Hepatocyte (in vitro differentiated cells): Measurements from ENCODE around the gene KLK2. TPM values are rescaled to one million over a fixed set of nuclear protein-coding genes. Genes with fewer than 3 reads are reported as not detected.

Source experiments
- DNase-seq: peaks from one replicate; pipeline ENCODE4 v3.0.0-alpha.2; 2016; ENCODE audit warnings: low spot score
- H2AFZ ChIP-seq: fragments of 200-600 bp; sonication (generic); 2 replicates; pipeline ENCODE4 v1.6.0; 2016; ENCODE audit warnings: antibody characterized with exemption, mild to moderate bottlenecking
- H3K27ac ChIP-seq: fragments of 200-600 bp; sonication (generic); 2 replicates; pipeline ENCODE4 v1.5.1; 2016; ENCODE audit warnings: mild to moderate bottlenecking
- H3K27me3 ChIP-seq: fragments of 200-600 bp; sonication (generic); 2 replicates; pipeline ENCODE4 v1.6.1; 2016
- H3K36me3 ChIP-seq: fragments of 200-600 bp; sonication (generic); replicated peaks from 2 replicates; pipeline ENCODE4 v1.5.1; 2016; ENCODE audit warnings: low read depth; ENCODE audit not compliant: insufficient read depth
- H3K4me1 ChIP-seq: fragments of 200-600 bp; sonication (generic); 2 replicates; pipeline ENCODE4 v1.5.1; 2016; ENCODE audit warnings: mild to moderate bottlenecking, moderate library complexity; ENCODE audit not compliant: insufficient read depth
- H3K4me2 ChIP-seq: fragments of 200-600 bp; sonication (generic); 2 replicates; pipeline ENCODE4 v1.6.0; 2016
- H3K4me3 ChIP-seq: fragments of 200-600 bp; sonication (generic); 2 replicates; pipeline ENCODE4 v1.5.1; 2016; ENCODE audit warnings: mild to moderate bottlenecking
- H3K79me2 ChIP-seq: fragments of 200-600 bp; sonication (generic); 2 replicates; pipeline ENCODE4 v1.6.0; 2017; ENCODE audit warnings: mild to moderate bottlenecking
- H3K9me2 ChIP-seq: fragments of 200-600 bp; sonication (generic); replicated peaks from 2 replicates; pipeline ENCODE4 v1.6.0; 2017; ENCODE audit warnings: mild to moderate bottlenecking; ENCODE audit not compliant: insufficient read depth
- H3K9me3 ChIP-seq: fragments of 200-600 bp; sonication (generic); 2 replicates; pipeline ENCODE4 v1.5.1; 2016; ENCODE audit warnings: low read depth, mild to moderate bottlenecking
- H4K20me1 ChIP-seq: fragments of 200-600 bp; sonication (generic); 2 replicates; pipeline ENCODE4 v1.6.0; 2016; ENCODE audit warnings: mild to moderate bottlenecking; ENCODE audit not compliant: insufficient read depth, poor library complexity, severe bottlenecking
- EZH2 ChIP-seq: fragments of 200-600 bp; sonication (generic); IDR thresholded peaks from 2 replicates; pipeline ENCODE4 v1.6.1; 2016; ENCODE audit warnings: antibody characterized with exemption, mild to moderate bottlenecking, borderline replicate concordance
- EZH2phosphoT487 ChIP-seq: fragments of 200-600 bp; sonication (generic); IDR thresholded peaks from one replicate; pipeline ENCODE4 v1.6.1; 2018; ENCODE audit warnings: antibody characterized with exemption, mild to moderate bottlenecking, low read depth, moderate library complexity; ENCODE audit not compliant: unreplicated experiment, severe bottlenecking
- WGBS: methylation state at CpG from one replicate; pipeline ENCODE4 v1.1.6; 2016; ENCODE audit warnings: low lambda C conversion rate; ENCODE audit errors: missing lambda C conversion rate; 5-methylcytosine and 5-hydroxymethylcytosine counted together
- polyA plus RNA-seq: library from polyadenylated mRNA; unstranded; fragments of >200 nt; fragmentation: Nextera tagmentation; extraction: Ambion mirVana; gene quantifications from 2 replicates; pipeline ENCODE4 v1.2.1, GENCODE V29; 2016
- total RNA-seq: library from RNA; depleted of rRNA; stranded (reverse); fragments of >200 nt; gene quantifications from 2 replicates; pipeline ENCODE4 v1.2.3, GENCODE V29; 2014
- TF ChIP-seq, protein P1 (sequence below): fragments of 200-600 bp; sonication (generic); IDR thresholded peaks from 2 replicates; pipeline ENCODE4 v1.5.1; 2016; ENCODE audit warnings: antibody characterized with exemption, mild to moderate bottlenecking; ENCODE audit not compliant: poor library complexity

KLK2 gene
- total and polyA plus RNA-seq, 2 experiments from 2014 or later = not detected

DNA sequence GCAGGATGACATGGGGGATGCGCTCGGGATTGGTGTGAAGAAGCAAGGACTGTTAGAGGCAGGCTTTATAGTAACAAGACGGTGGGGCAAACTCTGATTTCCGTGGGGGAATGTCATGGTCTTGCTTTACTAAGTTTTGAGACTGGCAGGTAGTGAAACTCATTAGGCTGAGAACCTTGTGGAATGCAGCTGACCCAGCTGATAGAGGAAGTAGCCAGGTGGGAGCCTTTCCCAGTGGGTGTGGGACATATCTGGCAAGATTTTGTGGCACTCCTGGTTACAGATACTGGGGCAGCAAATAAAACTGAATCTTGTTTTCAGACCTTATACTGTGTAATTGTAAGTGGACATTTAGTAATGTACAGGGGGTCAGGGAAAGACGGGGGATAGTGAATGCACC lies 7.0 kb downstream of the KLK2 start:
- DNase-seq = no peak
- WGBS = 74% methylated on average over 5 of the region's 5 CpGs
- Histone ChIP-seq H4K20me1 (no peaks in the 10 kb centered on the region), H3K27me3 (peaks cover 20% of the 10 kb centered on the region), H3K9me3 (no peaks in the 10 kb centered on the region), H3K4me1 (no peaks in the 10 kb centered on the region), H3K9me2 (no peaks in the 10 kb centered on the region), H3K4me3 (no peak overlapping the region), H2AFZ (no peak overlapping the region), H3K36me3 (no peaks in the 10 kb centered on the region), H3K79me2 (no peaks in the 10 kb centered on the region), H3K4me2 (no peak overlapping the region), H3K27ac (no peak overlapping the region)
- no peak for TF ChIP-seq EZH2phosphoT487
- no peak for TF ChIP-seq EZH2
- TF ChIP-seq, protein P1, sequence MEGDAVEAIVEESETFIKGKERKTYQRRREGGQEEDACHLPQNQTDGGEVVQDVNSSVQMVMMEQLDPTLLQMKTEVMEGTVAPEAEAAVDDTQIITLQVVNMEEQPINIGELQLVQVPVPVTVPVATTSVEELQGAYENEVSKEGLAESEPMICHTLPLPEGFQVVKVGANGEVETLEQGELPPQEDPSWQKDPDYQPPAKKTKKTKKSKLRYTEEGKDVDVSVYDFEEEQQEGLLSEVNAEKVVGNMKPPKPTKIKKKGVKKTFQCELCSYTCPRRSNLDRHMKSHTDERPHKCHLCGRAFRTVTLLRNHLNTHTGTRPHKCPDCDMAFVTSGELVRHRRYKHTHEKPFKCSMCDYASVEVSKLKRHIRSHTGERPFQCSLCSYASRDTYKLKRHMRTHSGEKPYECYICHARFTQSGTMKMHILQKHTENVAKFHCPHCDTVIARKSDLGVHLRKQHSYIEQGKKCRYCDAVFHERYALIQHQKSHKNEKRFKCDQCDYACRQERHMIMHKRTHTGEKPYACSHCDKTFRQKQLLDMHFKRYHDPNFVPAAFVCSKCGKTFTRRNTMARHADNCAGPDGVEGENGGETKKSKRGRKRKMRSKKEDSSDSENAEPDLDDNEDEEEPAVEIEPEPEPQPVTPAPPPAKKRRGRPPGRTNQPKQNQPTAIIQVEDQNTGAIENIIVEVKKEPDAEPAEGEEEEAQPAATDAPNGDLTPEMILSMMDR = no peak

DNA sequence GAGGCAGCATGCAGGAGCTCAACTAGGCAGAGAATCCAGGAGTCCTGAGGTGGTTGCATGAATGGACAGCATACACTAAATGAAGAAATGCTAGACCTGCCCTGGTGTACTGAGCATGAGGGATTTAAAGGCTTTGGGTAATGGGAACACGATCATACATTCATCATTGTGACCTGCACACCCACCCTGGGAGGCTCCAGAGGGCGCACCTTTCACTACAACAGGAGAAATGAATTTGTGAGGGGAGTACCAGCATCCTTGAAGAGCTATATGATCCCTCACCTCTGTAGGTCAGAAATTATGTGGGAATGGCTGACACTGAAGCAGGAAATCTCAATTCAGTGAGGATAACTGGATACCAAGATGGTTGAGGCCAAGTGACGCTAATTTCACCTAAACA lies 8.9 kb downstream of the KLK2 start:
- no peaks in the 10 kb centered on the region for H4K20me1 ChIP-seq
- WGBS = 65% methylated on average over 3 of the region's 3 CpGs
- no peak overlapping the region for H2AFZ ChIP-seq

DNA sequence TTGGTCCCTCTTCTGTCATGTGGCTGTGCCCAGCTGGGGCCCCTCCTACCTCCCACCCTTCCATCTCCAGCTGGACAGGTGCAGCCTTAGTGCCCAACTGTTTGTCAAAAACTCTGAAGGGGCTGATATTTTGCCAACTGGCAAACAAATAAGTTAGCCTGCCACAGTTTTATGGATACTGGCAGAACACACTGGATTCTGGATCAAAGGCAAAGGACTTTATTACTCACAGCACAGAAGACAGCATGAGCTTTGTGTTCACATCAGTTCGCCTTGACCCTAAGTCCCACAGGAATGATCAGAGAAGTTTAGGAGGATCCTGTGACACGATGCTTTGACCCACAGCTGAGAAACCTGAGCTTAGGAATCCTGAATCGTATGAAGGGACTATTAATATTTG lies 16.4 kb downstream of the KLK2 start:
- Histone ChIP-seq H3K9me2 (no peaks in the 10 kb centered on the region), H3K4me3 (no peak overlapping the region)

More for the DNA sequence above, 8.9 kb downstream of the KLK2 start:
- no peak overlapping the region for H3K27ac ChIP-seq
- H3K4me3 ChIP-seq = no peak overlapping the region
- H3K79me2 ChIP-seq = no peaks in the 10 kb centered on the region
- TF ChIP-seq EZH2 = no peak
- TF ChIP-seq, protein P1 = no peak
- no peak for TF ChIP-seq EZH2phosphoT487
- no peaks in the 10 kb centered on the region for H3K36me3 ChIP-seq
- H3K9me3 ChIP-seq = no peaks in the 10 kb centered on the region
- no peak for DNase-seq
- no peaks in the 10 kb centered on the region for H3K9me2 ChIP-seq
- peaks cover 18% of the 10 kb centered on the region for H3K27me3 ChIP-seq
- no peaks in the 10 kb centered on the region for H3K4me1 ChIP-seq
- no peak overlapping the region for H3K4me2 ChIP-seq

DNA sequence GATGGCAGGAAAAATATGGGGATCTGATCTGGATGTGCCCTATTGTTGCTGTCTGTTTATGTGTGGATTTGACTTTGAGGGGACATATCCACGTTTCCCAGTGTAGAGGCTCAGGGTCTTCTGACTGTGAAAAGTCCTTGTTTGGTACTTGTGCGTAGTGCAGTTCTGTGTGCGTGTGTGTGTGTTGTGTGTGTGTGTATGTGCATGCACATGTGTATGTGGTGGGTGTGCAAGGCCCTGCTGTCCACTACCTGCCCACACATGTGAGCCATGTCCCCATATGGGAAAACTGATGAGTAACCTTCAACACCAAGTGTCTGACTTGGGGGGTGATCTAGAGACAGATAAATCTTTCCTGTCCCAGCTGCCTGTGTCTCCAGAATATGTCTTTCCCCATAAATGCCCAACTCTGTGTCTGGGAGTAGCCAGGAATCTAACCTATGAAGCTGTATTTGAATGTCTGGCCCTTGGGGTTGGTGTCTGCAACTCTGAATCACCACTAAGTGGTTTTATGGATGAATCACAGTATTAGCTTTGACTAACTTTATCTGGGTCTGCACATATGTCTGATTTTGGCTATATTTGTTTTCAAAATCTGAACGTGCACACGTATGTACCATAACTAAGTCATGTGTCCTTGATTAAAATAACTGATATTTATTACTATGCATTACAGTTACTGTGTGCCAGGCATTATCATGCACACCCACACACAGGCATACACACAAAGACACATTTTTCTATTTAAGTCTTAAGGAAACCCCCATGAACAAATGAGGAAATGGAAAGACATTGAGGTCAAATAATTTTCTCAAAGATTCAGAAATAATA lies 17.4 kb downstream of the KLK2 start:
- Histone ChIP-seq H2AFZ (no peak overlapping the region), H3K4me1 (no peaks in the 10 kb centered on the region), H3K4me3 (no peak overlapping the region), H3K9me2 (no peaks in the 10 kb centered on the region), H3K27ac (no peak overlapping the region), H4K20me1 (no peaks in the 10 kb centered on the region), H3K36me3 (no peaks in the 10 kb centered on the region), H3K27me3 (peaks cover 4% of the 10 kb centered on the region), H3K79me2 (no peaks in the 10 kb centered on the region), H3K4me2 (no peak overlapping the region), H3K9me3 (no peaks in the 10 kb centered on the region)
- no peak for DNase-seq
- TF ChIP-seq, protein P1 = no peak
- TF ChIP-seq EZH2phosphoT487 = no peak
- TF ChIP-seq EZH2 = no peak
- 62% methylated on average over 5 of the region's 5 CpGs for WGBS

More for the DNA sequence above, 16.4 kb downstream of the KLK2 start:
- no peak overlapping the region for H3K27ac ChIP-seq
- no peak overlapping the region for H3K4me2 ChIP-seq
- H3K4me1 ChIP-seq = no peaks in the 10 kb centered on the region
- no peak for DNase-seq
- peaks cover 5% of the 10 kb centered on the region for H3K27me3 ChIP-seq
- 59% methylated on average over 3 of the region's 3 CpGs for WGBS
- H3K79me2 ChIP-seq = no peaks in the 10 kb centered on the region
- H2AFZ ChIP-seq = no peak overlapping the region
- no peaks in the 10 kb centered on the region for H4K20me1 ChIP-seq
- no peaks in the 10 kb centered on the region for H3K36me3 ChIP-seq
- H3K9me3 ChIP-seq = no peaks in the 10 kb centered on the region
- TF ChIP-seq EZH2phosphoT487 = no peak
- TF ChIP-seq EZH2 = no peak
